Central memory CD8-positive, alpha-beta T cell (primary cell): Measurements from ENCODE around the gene AK6.
A peak's percentile ranks its signal among the peaks of the same experiment; 100 is the strongest.
"Not testable (repeated sequence)": the region's sequence is repeated elsewhere in the genome, so short reads cannot be mapped to it uniquely, and the experiment has no call there.

Experiments used
- ATAC-seq: fragments of 150-1000 bp; cut with Tn5 transposase; replicated peaks from 2 replicates; pipeline ENCODE4 v1.10.0; 2022; ENCODE audit warnings: mild to moderate bottlenecking, moderate FRiP score, moderate number of reproducible peaks; ENCODE audit not compliant: poor library complexity, severe bottlenecking; ENCODE audit errors: extremely low read depth
- DNase-seq, 2 donors: peaks; one replicate each; pipeline ENCODE4 v3.0.0; 2021; ENCODE audit warnings: low spot score in 2 of 2
- H3K27ac Mint-ChIP-seq: one replicate; pipeline ENCODE4 v1.8.0; 2022; ENCODE audit warnings: low read depth, mild to moderate bottlenecking, moderate library complexity, mixed read lengths
- H3K27me3 Mint-ChIP-seq: one replicate; pipeline ENCODE4 v1.8.0; 2022; ENCODE audit warnings: mixed read lengths
- H3K36me3 Mint-ChIP-seq: one replicate; pipeline ENCODE4 v1.8.0; 2022; ENCODE audit warnings: mild to moderate bottlenecking, moderate library complexity, mixed read lengths; ENCODE audit not compliant: insufficient read depth
- H3K4me1 Mint-ChIP-seq: one replicate; pipeline ENCODE4 v1.8.0; 2022; ENCODE audit warnings: mixed read lengths
- H3K4me3 Mint-ChIP-seq: one replicate; pipeline ENCODE4 v1.8.0; 2022; ENCODE audit warnings: mild to moderate bottlenecking, moderate library complexity, mixed read lengths
- H3K9me3 Mint-ChIP-seq: one replicate; pipeline ENCODE4 v1.8.0; 2022; ENCODE audit warnings: mixed read lengths

The AK6 gene

GRCh38 chr5:69368458-69369339 is 621 bp downstream of the AK6 start:
- H3K36me3 Mint-ChIP-seq = peaks cover 48% of the 10 kb centered on the region
- peak overlapping the region; percentile 98 for H3K27ac Mint-ChIP-seq
- peak; percentile 9 for ATAC-seq
- H3K27me3 Mint-ChIP-seq = no peaks in the 10 kb centered on the region
- H3K9me3 Mint-ChIP-seq = no peaks in the 10 kb centered on the region
- DNase-seq = no peak
- H3K4me1 Mint-ChIP-seq = peaks cover 30% of the 10 kb centered on the region
- peak overlapping the region; percentile 90 for H3K4me3 Mint-ChIP-seq

GRCh38 chr5:69367697-69368279 is 1.5 kb downstream of the AK6 start:
- Mint-ChIP-seq H3K4me1 (peaks cover 30% of the 10 kb centered on the region), H3K36me3 (peaks cover 51% of the 10 kb centered on the region), H3K9me3 (no peaks in the 10 kb centered on the region), H3K27ac (peak overlapping the region; percentile 98), H3K27me3 (no peaks in the 10 kb centered on the region), H3K4me3 (peak overlapping the region; percentile 90)
- ATAC-seq (no peak), DNase-seq (no peak)

GRCh38 chr5:69364850-69365249 is 4.5 kb downstream of the AK6 start:
- Mint-ChIP-seq H3K9me3 (no peaks in the 10 kb centered on the region), H3K27me3 (no peaks in the 10 kb centered on the region), H3K4me1 (peaks cover 36% of the 10 kb centered on the region), H3K27ac (no peak overlapping the region), H3K4me3 (no peak overlapping the region), H3K36me3 (peaks cover 58% of the 10 kb centered on the region)
- no peak for DNase-seq
- ATAC-seq = no peak

GRCh38 chr5:69364414-69364813 is 4.9 kb downstream of the AK6 start:
- H3K4me1 Mint-ChIP-seq = peaks cover 38% of the 10 kb centered on the region
- H3K27ac Mint-ChIP-seq = no peak overlapping the region
- no peak overlapping the region for H3K4me3 Mint-ChIP-seq
- ATAC-seq (no peak), DNase-seq (no peak)
- no peaks in the 10 kb centered on the region for H3K27me3 Mint-ChIP-seq
- peaks cover 54% of the 10 kb centered on the region for H3K36me3 Mint-ChIP-seq
- H3K9me3 Mint-ChIP-seq = no peaks in the 10 kb centered on the region

GRCh38 chr5:69360442-69360841 is 8.9 kb downstream of the AK6 start:
- DNase-seq (no peak), ATAC-seq (no peak)
- Mint-ChIP-seq H3K9me3 (no peaks in the 10 kb centered on the region), H3K4me1 (peaks cover 33% of the 10 kb centered on the region), H3K27ac (peak overlapping the region; percentile 10), H3K36me3 (peaks cover 34% of the 10 kb centered on the region), H3K4me3 (no peak overlapping the region), H3K27me3 (no peaks in the 10 kb centered on the region)

- Mint-ChIP-seq H3K4me3 (no peak overlapping the region), H3K9me3 (no peaks in the 10 kb centered on the region), H3K4me1 (peaks cover 28% of the 10 kb centered on the region), H3K27me3 (no peaks in the 10 kb centered on the region), H3K36me3 (peaks cover 28% of the 10 kb centered on the region), H3K27ac (peak overlapping the region; percentile 10)
- ATAC-seq (no peak), DNase-seq (no peak)
Measured at GRCh38 chr5:69359699-69360098, 9.6 kb downstream of the AK6 start.

GRCh38 chr5:69350664-69351063 is 18.7 kb downstream of the AK6 start:
- Mint-ChIP-seq H3K4me1 (peaks cover 8% of the 10 kb centered on the region), H3K27me3 (no peaks in the 10 kb centered on the region), H3K27ac (peak overlapping the region; percentile 26), H3K36me3 (peaks cover 20% of the 10 kb centered on the region), H3K4me3 (no peak overlapping the region), H3K9me3 (no peaks in the 10 kb centered on the region)
- DNase-seq (no peak), ATAC-seq (no peak)

GRCh38 chr5:69343083-69343482 is 26.2 kb downstream of the AK6 start:
- ATAC-seq = no peak
- Mint-ChIP-seq H3K27me3 (no peaks in the 10 kb centered on the region), H3K36me3 (no peaks in the 10 kb centered on the region), H3K4me3 (no peak overlapping the region), H3K9me3 (no peaks in the 10 kb centered on the region), H3K4me1 (no peaks in the 10 kb centered on the region), H3K27ac (no peak overlapping the region)
- DNase-seq = no peak

- no peak for ATAC-seq
- H3K9me3 Mint-ChIP-seq = no peaks in the 10 kb centered on the region
- H3K4me1 Mint-ChIP-seq = no peaks in the 10 kb centered on the region
- no peak overlapping the region for H3K4me3 Mint-ChIP-seq
- no peak overlapping the region for H3K27ac Mint-ChIP-seq
- H3K27me3 Mint-ChIP-seq = no peaks in the 10 kb centered on the region
- DNase-seq = no peak
- no peaks in the 10 kb centered on the region for H3K36me3 Mint-ChIP-seq
Measured at GRCh38 chr5:69341520-69342161, 27.7 kb downstream of the AK6 start.

GRCh38 chr5:69335341-69335935 is 33.9 kb downstream of the AK6 start:
- H3K27ac Mint-ChIP-seq = no peak overlapping the region
- H3K9me3 Mint-ChIP-seq = no peaks in the 10 kb centered on the region
- peaks cover 19% of the 10 kb centered on the region for H3K4me1 Mint-ChIP-seq
- no peak overlapping the region for H3K4me3 Mint-ChIP-seq
- no peak for DNase-seq
- no peaks in the 10 kb centered on the region for H3K27me3 Mint-ChIP-seq
- ATAC-seq = no peak
- H3K36me3 Mint-ChIP-seq = peaks cover 8% of the 10 kb centered on the region

GRCh38 chr5:69334793-69335268 is 34.5 kb downstream of the AK6 start:
- H3K36me3 Mint-ChIP-seq = peaks cover 8% of the 10 kb centered on the region
- peak overlapping the region; percentile 20 for H3K4me3 Mint-ChIP-seq
- no peaks in the 10 kb centered on the region for H3K9me3 Mint-ChIP-seq
- DNase-seq (peak; percentile 45 to 51), ATAC-seq (peak; percentile 34)
- H3K4me1 Mint-ChIP-seq = peaks cover 19% of the 10 kb centered on the region
- H3K27me3 Mint-ChIP-seq = no peaks in the 10 kb centered on the region
- no peak overlapping the region for H3K27ac Mint-ChIP-seq

- not testable (repeated sequence) for H3K36me3 Mint-ChIP-seq, DNase-seq, ATAC-seq, H3K27me3 Mint-ChIP-seq, H3K9me3 Mint-ChIP-seq, H3K4me3 Mint-ChIP-seq
- H3K27ac Mint-ChIP-seq = peak overlapping the region; percentile 94
- peaks cover 19% of the 10 kb centered on the region for H3K4me1 Mint-ChIP-seq
Measured at GRCh38 chr5:69333668-69334315, 35.5 kb downstream of the AK6 start.
